COLO668 (cell line): ENCODE data around the gene PILRA.
A peak's percentile ranks its signal among the peaks of the same experiment; 100 is the strongest.
"Not testable (repeated sequence)": the region's sequence is repeated elsewhere in the genome, so short reads cannot be mapped to it uniquely, and the experiment has no call there.

ENCODE experiments used
- DNase-seq: peaks from one replicate; lab custom pipeline; 2025; ENCODE audit not compliant: unreplicated experiment; lab: John Stamatoyannopoulos, UW

The PILRA gene

GRCh38 chr7:100373261-100373831 lies at the start of gene PILRA:
PILRA (plus strand) TSS chr7:100373487; CDS start chr7:100373657, 170 bp downstream.
- no peak for DNase-seq

GRCh38 chr7:100324194-100324593 lies 49.1 kb upstream of the PILRA start:
- DNase-seq, result not testable (repeated sequence)

GRCh38 chr7:100325671-100326070 lies 47.6 kb upstream of the PILRA start:
- not testable (repeated sequence) for DNase-seq

GRCh38 chr7:100326914-100327313 lies 46.4 kb upstream of the PILRA start:
- DNase-seq, result not testable (repeated sequence)

- DNase-seq, result peak; percentile 89
Observed at GRCh38 chr7:100335566-100336466, 37.5 kb upstream of the PILRA start.

- DNase-seq, result not testable (repeated sequence)
Observed at GRCh38 chr7:100338083-100338696, 35.1 kb upstream of the PILRA start.

GRCh38 chr7:100341286-100341685 lies 32.0 kb upstream of the PILRA start:
- not testable (repeated sequence) for DNase-seq

GRCh38 chr7:100342765-100343164 lies 30.5 kb upstream of the PILRA start:
- DNase-seq, result no peak

- DNase-seq, result not testable (repeated sequence)
Observed at GRCh38 chr7:100344124-100344559, 29.1 kb upstream of the PILRA start.

GRCh38 chr7:100344560-100345287 lies 28.6 kb upstream of the PILRA start:
- DNase-seq, result peak; percentile 20

- DNase-seq, result peak; percentile 69
Observed at GRCh38 chr7:100345288-100345672, 28.0 kb upstream of the PILRA start.

GRCh38 chr7:100346921-100347320 lies 26.4 kb upstream of the PILRA start:
- DNase-seq, result no peak

GRCh38 chr7:100348805-100349204 lies 24.5 kb upstream of the PILRA start:
- no peak for DNase-seq

GRCh38 chr7:100349757-100350156 lies 23.5 kb upstream of the PILRA start:
- no peak for DNase-seq

- DNase-seq, result no peak
Observed at GRCh38 chr7:100351657-100352058, 21.6 kb upstream of the PILRA start.

- not testable (repeated sequence) for DNase-seq
Observed at GRCh38 chr7:100352230-100352781, 21.0 kb upstream of the PILRA start.

GRCh38 chr7:100352984-100353684 lies 20.2 kb upstream of the PILRA start:
- no peak for DNase-seq

GRCh38 chr7:100353685-100354330 lies 19.5 kb upstream of the PILRA start:
- no peak for DNase-seq

- no peak for DNase-seq
Observed at GRCh38 chr7:100356416-100357068, 16.7 kb upstream of the PILRA start.
